Neutrophil (primary cell): Measurements from ENCODE around the gene ATXN7L3.

ENCODE experiments used
- H3K27ac ChIP-seq: fragments of 200-600 bp; sonication (generic); 2 replicates; pipeline ENCODE4 v1.5.1; 2016; ENCODE audit warnings: mild to moderate bottlenecking, moderate library complexity
- H3K27me3 ChIP-seq: fragments of 200-600 bp; sonication (generic); 2 replicates; pipeline ENCODE4 v1.6.0; 2016; ENCODE audit warnings: mild to moderate bottlenecking
- H3K36me3 ChIP-seq: fragments of 200-600 bp; sonication (generic); 2 replicates; pipeline ENCODE4 v1.5.1; 2017
- H3K4me1 ChIP-seq, 2 experiments: fragments of 200-600 bp in 1 of 2; sonication (generic) in 1 of 2; 1 replicate in 1 of 2; 2 replicates in 1 of 2; pipeline versions ENCODE4 v1.5.1 to v1.6.1; 2013 to 2016; ENCODE audit warnings: low read depth in 1 of 2, low read length in 1 of 2, mild to moderate bottlenecking in 1 of 2, moderate library complexity in 1 of 2; ENCODE audit not compliant: control insufficient read depth in 1 of 2, insufficient read depth in 1 of 2
- H3K4me3 ChIP-seq, 2 experiments: fragments of 200-600 bp in 1 of 2; sonication (generic) in 1 of 2; 1 replicate in 1 of 2; 2 replicates in 1 of 2; pipeline ENCODE4 v1.5.1; 2013 to 2016; ENCODE audit warnings: low read depth in 1 of 2, low read length in 1 of 2, mild to moderate bottlenecking in 1 of 2, moderate library complexity in 1 of 2
- H3K9me3 ChIP-seq: fragments of 200-600 bp; sonication (generic); 2 replicates; pipeline ENCODE4 v1.5.1; 2016
- CTCF ChIP-seq: fragments of 200-600 bp; sonication (generic); IDR thresholded peaks from 2 replicates; pipeline ENCODE4 v1.5.1; 2016; ENCODE audit warnings: antibody characterized with exemption

ATXN7L3 gene

GRCh38 chr17:44177640-44178039 lies 22.0 kb downstream of the ATXN7L3 start:
- Histone ChIP-seq H3K4me3 (no peak overlapping the region), H3K4me1 (no peaks in the 10 kb centered on the region), H3K36me3 (peaks cover 59% of the 10 kb centered on the region), H3K27me3 (no peaks in the 10 kb centered on the region), H3K27ac (no peak overlapping the region), H3K9me3 (no peaks in the 10 kb centered on the region)
- no peak for TF ChIP-seq CTCF

DNA sequence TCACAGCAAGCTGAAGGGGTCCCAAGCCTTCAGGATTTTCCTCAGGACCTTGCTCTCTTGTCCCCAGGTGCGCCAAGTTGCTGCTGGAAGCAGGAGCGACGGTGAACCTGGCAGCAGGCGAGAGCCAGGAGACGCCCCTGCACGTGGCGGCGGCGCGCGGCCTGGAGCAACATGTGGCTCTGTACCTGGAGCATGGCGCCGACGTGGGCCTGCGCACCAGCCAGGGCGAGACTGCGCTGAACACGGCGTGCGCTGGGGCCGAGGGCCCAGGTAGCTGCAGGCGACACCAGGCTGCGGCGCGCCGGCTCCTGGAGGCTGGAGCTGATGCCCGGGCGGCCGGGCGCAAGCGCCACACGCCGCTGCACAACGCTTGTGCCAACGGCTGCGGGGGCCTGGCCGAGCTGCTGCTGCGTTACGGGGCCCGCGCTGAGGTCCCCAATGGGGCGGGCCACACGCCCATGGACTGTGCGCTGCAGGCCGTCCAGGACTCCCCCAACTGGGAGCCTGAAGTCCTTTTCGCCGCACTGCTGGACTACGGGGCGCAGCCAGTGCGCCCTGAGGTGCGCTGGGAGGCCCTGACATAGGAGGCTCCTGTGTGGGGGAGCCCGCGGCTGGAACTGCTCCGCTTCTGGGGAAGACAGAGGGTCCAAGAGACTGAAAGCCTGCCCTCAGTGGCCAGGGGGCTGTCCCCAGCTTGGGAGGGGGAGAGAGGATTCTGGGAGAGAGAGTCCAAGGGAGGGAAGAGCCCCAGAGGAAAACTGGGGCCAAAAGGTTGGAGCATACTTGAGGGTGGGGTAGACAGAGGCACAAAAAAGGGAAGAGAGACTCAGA lies 22.8 kb downstream of the ATXN7L3 start:
- H3K36me3 ChIP-seq, result peaks cover 52% of the 10 kb centered on the region
- H3K4me3 ChIP-seq, result no peak overlapping the region
- no peak overlapping the region for H3K27ac ChIP-seq
- H3K27me3 ChIP-seq, result no peaks in the 10 kb centered on the region
- H3K4me1 ChIP-seq, result no peaks in the 10 kb centered on the region
- no peaks in the 10 kb centered on the region for H3K9me3 ChIP-seq
- no peak for TF ChIP-seq CTCF

GRCh38 chr17:44176257-44176656 lies 23.4 kb downstream of the ATXN7L3 start:
- Histone ChIP-seq H3K36me3 (peaks cover 47% of the 10 kb centered on the region), H3K9me3 (no peaks in the 10 kb centered on the region), H3K4me1 (no peaks in the 10 kb centered on the region), H3K27me3 (no peaks in the 10 kb centered on the region), H3K4me3 (no peak overlapping the region), H3K27ac (no peak overlapping the region)
- TF ChIP-seq CTCF, result no peak

GRCh38 chr17:44174427-44174826 lies 25.3 kb downstream of the ATXN7L3 start:
- Histone ChIP-seq H3K36me3 (peaks cover 47% of the 10 kb centered on the region), H3K9me3 (no peaks in the 10 kb centered on the region), H3K4me1 (no peaks in the 10 kb centered on the region), H3K27ac (no peak overlapping the region), H3K4me3 (no peak overlapping the region), H3K27me3 (peaks cover 13% of the 10 kb centered on the region)
- TF ChIP-seq CTCF, result no peak

DNA sequence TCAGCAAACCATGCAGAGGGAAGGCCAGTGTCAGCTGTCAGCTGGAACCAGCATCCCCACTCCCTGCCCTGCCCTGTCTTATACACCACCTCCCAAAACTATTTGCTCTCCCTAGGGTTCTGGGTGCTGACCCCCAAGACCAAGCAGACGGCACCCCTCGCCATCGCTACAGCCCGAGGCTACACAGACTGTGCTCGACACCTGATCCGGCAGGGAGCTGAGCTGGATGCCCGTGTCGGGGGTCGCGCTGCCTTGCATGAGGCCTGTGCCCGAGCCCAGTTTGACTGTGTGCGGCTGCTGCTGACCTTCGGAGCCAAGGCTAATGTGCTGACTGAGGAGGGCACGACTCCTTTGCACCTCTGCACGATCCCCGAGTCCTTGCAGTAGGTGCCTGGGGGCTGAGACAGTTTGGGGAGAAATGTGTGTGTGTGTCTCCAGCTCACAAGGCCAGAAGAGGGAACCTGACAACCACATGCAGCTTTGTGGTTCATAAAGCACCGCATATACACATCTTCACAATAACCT lies 27.7 kb downstream of the ATXN7L3 start:
- H3K27ac ChIP-seq, result no peak overlapping the region
- H3K4me3 ChIP-seq, result no peak overlapping the region
- H3K9me3 ChIP-seq, result no peaks in the 10 kb centered on the region
- no peak for TF ChIP-seq CTCF
- H3K36me3 ChIP-seq, result peaks cover 23% of the 10 kb centered on the region
- no peaks in the 10 kb centered on the region for H3K4me1 ChIP-seq
- H3K27me3 ChIP-seq, result peaks cover 13% of the 10 kb centered on the region
